HAP-1 (cell line): ENCODE measurements around the gene MAGEB18.

Source experiments
- DNase-seq, 2 experiments: peaks; one replicate each; pipeline ENCODE4 v3.0.0-alpha.2; 2016 to 2020; ENCODE audit warnings: low spot score in 2 of 2
- H3K27me3 ChIP-seq: fragments of 250-450 bp; sonication (Bioruptor Pico); 2 replicates; pipeline ENCODE4 v1.5.1; 2020; ENCODE audit warnings: low read depth, mild to moderate bottlenecking, moderate library complexity
- H3K36me3 ChIP-seq: fragments of 250-450 bp; sonication (Bioruptor Pico); replicated peaks from 2 replicates; pipeline ENCODE4 v1.5.1; 2020; ENCODE audit warnings: mild to moderate bottlenecking
- H3K4me1 ChIP-seq: fragments of 250-450 bp; sonication (Bioruptor Pico); 2 replicates; pipeline ENCODE4 v1.5.1; 2020; ENCODE audit warnings: mild to moderate bottlenecking
- H3K4me3 ChIP-seq: fragments of 250-450 bp; sonication (Bioruptor Pico); 2 replicates; pipeline ENCODE4 v1.5.1; 2020; ENCODE audit warnings: mild to moderate bottlenecking, moderate library complexity
- H3K9me3 ChIP-seq: fragments of 250-450 bp; sonication (Bioruptor Pico); 2 replicates; pipeline ENCODE4 v1.5.1; 2020; ENCODE audit warnings: mild to moderate bottlenecking, moderate library complexity
- in situ Hi-C: fragments of 300-500 bp; cut with MboI; formaldehyde crosslinking; loops from 3 replicates; pipeline ENCODE4 v1.14.3; 2020; ENCODE audit warnings: low sequenced_read_pairs, inconsistent platforms, mixed read lengths

MAGEB18 gene

DNA sequence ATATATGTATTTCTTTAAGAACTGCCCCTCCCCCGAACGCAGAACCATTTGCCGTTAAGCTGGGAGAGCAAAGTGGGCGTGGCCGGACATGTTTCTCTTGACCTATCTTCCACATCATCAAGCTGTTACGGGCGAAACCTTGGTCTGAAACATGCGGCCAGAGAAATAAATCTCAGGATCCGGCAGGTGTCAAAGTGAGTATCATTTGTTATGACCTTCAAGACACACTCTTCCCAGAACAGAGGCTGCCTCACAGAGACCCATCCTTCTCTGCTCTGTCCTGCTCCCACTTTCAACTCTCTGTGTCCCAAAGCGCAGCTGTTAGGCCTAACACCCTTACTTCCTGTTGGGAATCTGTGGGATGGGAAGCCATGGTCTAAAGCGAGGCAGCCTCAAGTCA lies at the start of gene MAGEB18:
MAGEB18 (plus strand) TSS at position 70 of the 400 bp plus-strand sequence. CDS start 643 bp downstream, outside the sequence.
- H3K9me3 ChIP-seq = no peaks in the 10 kb centered on the region
- no peak for DNase-seq
- no peaks in the 10 kb centered on the region for H3K27me3 ChIP-seq
- no peak within 1 kb of the TSS for H3K4me3 ChIP-seq
- H3K36me3 ChIP-seq = no peaks in the 10 kb centered on the region
- no peaks in the 10 kb centered on the region for H3K4me1 ChIP-seq
- in situ Hi-C loops = no loop called here

DNA sequence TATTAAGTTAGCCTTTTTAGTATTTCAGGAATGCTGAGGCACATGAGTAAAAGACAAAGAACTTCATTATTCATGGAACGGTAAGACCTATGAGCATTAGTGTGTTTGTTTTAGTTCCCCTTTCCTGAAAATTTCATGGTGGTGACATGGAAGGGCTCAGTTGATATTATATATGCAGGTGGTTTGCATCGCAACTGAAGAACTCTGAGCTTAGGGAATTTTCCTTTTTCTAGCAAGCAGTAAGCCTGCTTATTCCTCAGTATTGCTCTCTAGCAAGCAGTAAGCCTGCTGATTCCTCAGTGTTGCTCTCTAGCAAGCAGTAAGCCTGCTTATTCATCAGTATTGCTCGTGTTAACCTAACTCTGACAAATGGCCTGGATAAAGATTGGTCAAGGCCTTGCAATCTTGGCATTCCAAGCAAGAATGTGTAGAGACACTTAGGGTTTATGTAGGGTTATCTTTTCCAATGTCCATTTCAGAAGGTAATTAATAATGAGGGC lies 37.7 kb upstream of the MAGEB18 start:
- DNase-seq = no peak
- Histone ChIP-seq H3K4me1 (no peaks in the 10 kb centered on the region), H3K9me3 (no peaks in the 10 kb centered on the region), H3K36me3 (no peaks in the 10 kb centered on the region), H3K27me3 (0 out of 2 replicates have a peak, but pooled peaks cover 2% of the 10 kb centered on the region), H3K4me3 (no peak overlapping the region)
- in situ Hi-C loops = no loop called here

DNA sequence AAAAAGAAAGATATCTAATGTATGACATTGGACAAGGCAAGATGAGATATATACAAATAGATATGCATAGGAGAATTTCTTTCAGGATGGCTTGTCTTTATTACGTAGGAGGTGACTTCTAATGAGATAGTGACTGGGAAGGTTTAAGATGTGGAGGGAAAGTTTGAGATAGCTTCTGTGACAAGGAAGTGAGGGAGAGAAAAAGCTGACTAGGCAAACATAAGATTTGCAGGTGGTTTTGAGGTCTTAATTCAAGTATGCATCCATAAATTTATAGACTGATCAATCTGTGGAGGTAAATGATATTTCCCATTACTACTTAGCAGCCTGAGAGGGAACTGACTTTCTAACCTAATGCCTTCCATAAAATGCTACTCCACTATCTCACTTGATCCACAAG lies 29.0 kb upstream of the MAGEB18 start:
- in situ Hi-C loops = no loop called here
- Histone ChIP-seq H3K36me3 (no peaks in the 10 kb centered on the region), H3K4me3 (no peak overlapping the region), H3K27me3 (no peaks in the 10 kb centered on the region), H3K4me1 (no peaks in the 10 kb centered on the region), H3K9me3 (no peaks in the 10 kb centered on the region)
- no peak for DNase-seq

DNA sequence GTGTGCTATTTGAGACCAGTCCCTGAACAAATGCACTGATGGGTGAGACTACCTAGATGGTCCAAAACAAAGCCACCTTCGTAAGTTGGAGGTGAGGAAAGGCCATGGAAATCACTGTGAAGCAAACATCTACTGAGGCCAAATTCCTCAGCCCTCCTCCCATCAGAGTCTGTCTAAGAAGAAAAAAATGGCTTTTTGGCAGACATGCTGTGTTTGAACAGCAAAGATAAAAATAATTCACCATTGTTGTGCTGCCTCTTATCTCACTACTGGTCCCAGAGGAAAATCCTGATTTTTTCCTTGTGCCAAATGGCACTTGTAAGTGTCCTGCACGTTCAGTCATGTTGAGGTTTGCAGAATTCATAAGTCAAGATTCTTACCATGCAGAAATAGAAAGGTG lies 7.9 kb downstream of the MAGEB18 start:
- no peaks in the 10 kb centered on the region for H3K27me3 ChIP-seq
- H3K9me3 ChIP-seq = no peaks in the 10 kb centered on the region
- H3K36me3 ChIP-seq = no peaks in the 10 kb centered on the region
- DNase-seq = no peak
- no peak overlapping the region for H3K4me3 ChIP-seq
- in situ Hi-C loops = no loop called here
- no peaks in the 10 kb centered on the region for H3K4me1 ChIP-seq

DNA sequence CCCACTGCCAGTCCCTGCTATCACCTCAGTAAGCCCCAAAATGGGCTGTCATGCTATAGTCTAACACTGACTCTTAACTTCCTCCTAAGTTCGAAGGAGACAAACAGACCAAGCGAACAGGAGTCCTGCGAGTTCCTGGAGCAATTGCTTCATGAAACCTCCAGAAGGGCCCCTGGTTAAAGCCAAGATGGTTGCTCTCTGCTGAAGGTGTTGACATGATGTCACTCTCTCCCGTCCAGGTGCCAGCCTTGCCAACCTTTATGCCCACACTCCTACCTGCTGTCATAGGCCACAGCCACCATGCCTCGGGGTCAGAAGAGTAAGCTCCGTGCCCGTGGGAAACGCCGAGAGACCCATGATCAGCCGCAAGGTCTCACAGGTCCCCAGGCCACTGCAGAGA lies 22.2 kb downstream of the MAGEB18 start, which contains the start of gene MAGEB6B:
MAGEB6B (plus strand) TSS at position 301 of the 400 bp plus-strand sequence; CDS start at position 301, 0 bp downstream.
- Histone ChIP-seq H3K9me3 (no peaks in the 10 kb centered on the region), H3K27me3 (no peaks in the 10 kb centered on the region), H3K4me3 (no peak within 1 kb of the TSS), H3K4me1 (no peaks in the 10 kb centered on the region), H3K36me3 (no peaks in the 10 kb centered on the region)
- no peak for DNase-seq
- in situ Hi-C loops = no loop called here
